Smooth muscle cell (in vitro differentiated cells): ENCODE data around the gene FBXO2. TPM values are rescaled to one million over a fixed set of nuclear protein-coding genes. Genes with fewer than 3 reads are reported as not detected.

Experiments used
- DNase-seq: peaks from one replicate; lab custom pipeline; 2025; ENCODE audit not compliant: unreplicated experiment; lab: John Stamatoyannopoulos, UW
- H2AFZ ChIP-seq: fragments of 200-600 bp; sonication (generic); 2 replicates; pipeline ENCODE4 v1.6.0; 2016; ENCODE audit warnings: antibody characterized with exemption, low read depth, mild to moderate bottlenecking
- H3F3A ChIP-seq: fragments of 200-600 bp; sonication (generic); 2 replicates; pipeline ENCODE4 v1.6.0; 2017; ENCODE audit warnings: antibody characterized with exemption, low read depth
- H3K27ac ChIP-seq: fragments of 200-600 bp; sonication (generic); 2 replicates; pipeline ENCODE4 v1.5.1; 2016; ENCODE audit warnings: low read depth, mild to moderate bottlenecking
- H3K27me3 ChIP-seq: fragments of 200-600 bp; sonication (generic); 2 replicates; pipeline ENCODE4 v1.6.1; 2016; ENCODE audit warnings: low read depth, mild to moderate bottlenecking
- H3K36me3 ChIP-seq: fragments of 200-600 bp; sonication (generic); 2 replicates; pipeline ENCODE4 v1.5.1; 2016; ENCODE audit warnings: low read depth
- H3K4me1 ChIP-seq: fragments of 200-600 bp; sonication (generic); 2 replicates; pipeline ENCODE4 v1.5.1; 2016; ENCODE audit warnings: low read depth
- H3K4me2 ChIP-seq: fragments of 200-600 bp; sonication (generic); 2 replicates; pipeline ENCODE4 v1.6.0; 2016; ENCODE audit warnings: mild to moderate bottlenecking
- H3K4me3 ChIP-seq: fragments of 200-600 bp; sonication (generic); 2 replicates; pipeline ENCODE4 v1.5.1; 2016; ENCODE audit warnings: mild to moderate bottlenecking
- H3K79me2 ChIP-seq: fragments of 200-600 bp; sonication (generic); 2 replicates; pipeline ENCODE4 v1.6.0; 2016; ENCODE audit warnings: low read depth, mild to moderate bottlenecking
- H3K9ac ChIP-seq: fragments of 200-600 bp; sonication (generic); 2 replicates; pipeline ENCODE4 v1.6.0; 2016; ENCODE audit warnings: low read depth
- H3K9me3 ChIP-seq: fragments of 200-600 bp; sonication (generic); replicated peaks from 2 replicates; pipeline ENCODE4 v1.5.1; 2016; ENCODE audit warnings: low read depth
- H4K20me1 ChIP-seq: fragments of 200-600 bp; sonication (generic); 2 replicates; pipeline ENCODE4 v1.6.0; 2016; ENCODE audit warnings: low read depth
- CTCF ChIP-seq: fragments of 200-600 bp; sonication (generic); IDR thresholded peaks from 2 replicates; pipeline ENCODE4 v1.5.1; 2017; ENCODE audit warnings: borderline replicate concordance, mild to moderate bottlenecking, antibody characterized with exemption; ENCODE audit not compliant: insufficient read depth, poor library complexity, severe bottlenecking
- WGBS: methylation state at CpG from one replicate; pipeline ENCODE4 v1.1.7; 2016; ENCODE audit warnings: low lambda C conversion rate; 5-methylcytosine and 5-hydroxymethylcytosine counted together
- polyA plus RNA-seq: library from polyadenylated mRNA; unstranded; fragments of >200 nt; fragmentation: Nextera tagmentation; extraction: Ambion mirVana; gene quantifications from 2 replicates; pipeline ENCODE4 v1.2.1, GENCODE V29; 2016
- total RNA-seq: library from RNA; depleted of rRNA; stranded (reverse); fragments of >200 nt; gene quantifications from 2 replicates; pipeline ENCODE4 v1.2.3, GENCODE V29; 2014

Gene FBXO2
- total and polyA plus RNA-seq, 2 experiments from 2014 or later = 15.5 to 15.6 TPM

- no peak overlapping the region for H2AFZ ChIP-seq
- H3K4me1 ChIP-seq = peaks cover 15% of the 10 kb centered on the region
- H3K79me2 ChIP-seq = no peaks in the 10 kb centered on the region
- no peak overlapping the region for H3K9ac ChIP-seq
- no peak for DNase-seq
- no peak overlapping the region for H3K27ac ChIP-seq
- no peaks in the 10 kb centered on the region for H4K20me1 ChIP-seq
- H3K4me2 ChIP-seq = no peak overlapping the region
- H3F3A ChIP-seq = no peaks in the 10 kb centered on the region
- whole genome bisulfite sequencing = 85% methylated on average over 15 of the region's 15 CpGs
- no peak overlapping the region for H3K4me3 ChIP-seq
- H3K27me3 ChIP-seq = no peaks in the 10 kb centered on the region
- H3K36me3 ChIP-seq = no peaks in the 10 kb centered on the region
- no peaks in the 10 kb centered on the region for H3K9me3 ChIP-seq
- no peak for TF ChIP-seq CTCF
Observed at GRCh38 chr1:11701551-11701961, 47.3 kb upstream of the FBXO2 start.

GRCh38 chr1:11700601-11701467 is 46.6 kb upstream of the FBXO2 start:
- Histone ChIP-seq H4K20me1 (no peaks in the 10 kb centered on the region), H3F3A (no peaks in the 10 kb centered on the region), H3K36me3 (no peaks in the 10 kb centered on the region), H3K4me1 (peaks cover 15% of the 10 kb centered on the region), H3K27me3 (no peaks in the 10 kb centered on the region), H3K9ac (no peak overlapping the region), H3K27ac (no peak overlapping the region), H2AFZ (no peak overlapping the region), H3K79me2 (no peaks in the 10 kb centered on the region), H3K4me3 (no peak overlapping the region), H3K9me3 (no peaks in the 10 kb centered on the region), H3K4me2 (no peak overlapping the region)
- DNase-seq = no peak
- TF ChIP-seq CTCF = no peak
- 77% methylated on average over 34 of the region's 34 CpGs for WGBS

- H3K36me3 ChIP-seq = no peaks in the 10 kb centered on the region
- no peaks in the 10 kb centered on the region for H3K9me3 ChIP-seq
- no peak overlapping the region for H3K27ac ChIP-seq
- no peaks in the 10 kb centered on the region for H4K20me1 ChIP-seq
- H3K4me2 ChIP-seq = no peak overlapping the region
- no peaks in the 10 kb centered on the region for H3K79me2 ChIP-seq
- no peak overlapping the region for H3K9ac ChIP-seq
- no peaks in the 10 kb centered on the region for H3F3A ChIP-seq
- H3K4me1 ChIP-seq = peaks cover 10% of the 10 kb centered on the region
- DNase-seq = no peak
- 91% methylated on average over 5 of the region's 5 CpGs for WGBS
- no peak overlapping the region for H3K4me3 ChIP-seq
- H2AFZ ChIP-seq = no peak overlapping the region
- peaks cover 21% of the 10 kb centered on the region for H3K27me3 ChIP-seq
- TF ChIP-seq CTCF = no peak
Observed at GRCh38 chr1:11697893-11698210, 43.6 kb upstream of the FBXO2 start.

- peaks cover 27% of the 10 kb centered on the region for H3K27me3 ChIP-seq
- no peaks in the 10 kb centered on the region for H3F3A ChIP-seq
- no peak overlapping the region for H3K4me2 ChIP-seq
- H3K9ac ChIP-seq = no peak overlapping the region
- no peaks in the 10 kb centered on the region for H3K9me3 ChIP-seq
- 83% methylated on average over 8 of the region's 8 CpGs for WGBS
- H4K20me1 ChIP-seq = no peaks in the 10 kb centered on the region
- no peaks in the 10 kb centered on the region for H3K36me3 ChIP-seq
- H3K4me3 ChIP-seq = no peak overlapping the region
- TF ChIP-seq CTCF = no peak
- H3K79me2 ChIP-seq = no peaks in the 10 kb centered on the region
- peaks cover 10% of the 10 kb centered on the region for H3K4me1 ChIP-seq
- no peak for DNase-seq
- no peak overlapping the region for H2AFZ ChIP-seq
- no peak overlapping the region for H3K27ac ChIP-seq
Observed at GRCh38 chr1:11697188-11697892, 43.1 kb upstream of the FBXO2 start.
